Measurements from ENCODE around the gene TRIM7. TPM values are rescaled to one million over a fixed set of nuclear protein-coding genes. Genes with fewer than 3 reads are reported as not detected.

The TRIM7 gene
- total and polyA plus RNA-seq, 2 of the 4 experiments (the other 2 are of a cell fraction) = 0.54 to 1.0 TPM

DNA sequence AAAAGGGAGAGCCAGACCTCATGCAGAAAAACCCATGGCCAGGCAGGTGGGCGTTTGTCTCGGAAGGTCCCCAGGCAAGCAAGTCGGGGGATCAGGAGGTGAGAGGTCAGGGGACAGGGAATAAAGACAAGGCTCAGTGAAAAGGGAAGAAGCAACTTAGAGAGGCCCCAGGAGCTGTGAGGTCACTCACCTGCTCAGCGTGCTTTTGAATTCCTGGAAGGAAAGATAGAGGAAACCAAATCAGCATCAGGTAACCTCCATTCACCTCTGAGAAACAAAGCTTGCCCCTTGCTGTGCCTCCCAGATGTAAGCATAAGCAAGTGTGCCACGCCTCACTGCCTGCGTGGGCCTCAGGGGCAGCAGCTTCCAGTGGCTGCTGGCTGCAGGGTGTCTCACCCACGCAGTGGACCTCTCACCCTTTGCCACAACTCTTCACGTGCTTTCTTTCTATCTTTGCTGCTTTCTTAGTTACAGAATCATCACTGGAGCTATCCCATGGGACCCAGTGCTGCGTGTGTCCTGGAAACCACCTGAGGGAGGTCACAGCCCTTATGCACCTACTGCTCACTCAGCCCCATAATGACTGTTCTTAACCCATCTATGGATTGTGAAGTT is 6.0 kb downstream of the TRIM7 start:
- Histone ChIP-seq H2BK120ac (ENCODE audit: low read depth, low read length) (no peak overlapping the region), H4K8ac (ENCODE audit: low read depth in 2 of 2, low read length in 2 of 2) (no peak overlapping the region), H3K4me3 (ENCODE audit: insufficient read depth, low read depth, low read length) (no peak overlapping the region), H2AK5ac (ENCODE audit: low read depth, low read length) (no peak overlapping the region), H3K4me1 (ENCODE audit: control insufficient read depth, insufficient read depth, low read length) (no peaks in the 10 kb centered on the region), H3K9me3 (ENCODE audit: control insufficient read depth, insufficient read depth, low read length) (no peaks in the 10 kb centered on the region), H3K9ac (ENCODE audit: low read depth, low read length) (no peak overlapping the region), H3K18ac (ENCODE audit: low read depth, low read length) (no peak overlapping the region), H3K9me1 (ENCODE audit: insufficient read depth, low read length) (no peaks in the 10 kb centered on the region), H2BK20ac (ENCODE audit: low read depth, low read length) (no peak overlapping the region), H3K4ac (ENCODE audit: low read depth, low read length) (no peak overlapping the region), H3K4me2 (ENCODE audit: low read depth, low read length) (no peak overlapping the region), H2AFZ (replicated peaks; ENCODE audit: low read length, poor library complexity) (no peak overlapping the region), H2BK5ac (ENCODE audit: low read depth, low read length, poor library complexity, severe bottlenecking) (no peak overlapping the region), H4K91ac (ENCODE audit: insufficient read depth, low read depth, low read length) (no peak overlapping the region), H3K79me1 (ENCODE audit: low read depth in 1 of 2, low read length in 2 of 2) (no peaks in the 10 kb centered on the region), H2AK9ac (replicated peaks; ENCODE audit: low read depth, low read length, poor library complexity) (no peak overlapping the region), H3K23ac (ENCODE audit: low read depth, low read length) (no peak overlapping the region), H3K56ac (ENCODE audit: extremely low read depth, insufficient read depth, low read length) (no peak overlapping the region), H3K27me3 (ENCODE audit: control insufficient read depth, insufficient read depth, low read length) (no peaks in the 10 kb centered on the region; the same call in 1 of the 2 replicates), H3K14ac (replicated peaks; ENCODE audit: low read depth, low read length) (no peak overlapping the region), H4K5ac (ENCODE audit: low read depth, low read length) (no peak overlapping the region), H2BK15ac (ENCODE audit: low read depth, low read length) (no peak overlapping the region), H4K20me1 (ENCODE audit: insufficient read depth, low read length) (no peaks in the 10 kb centered on the region), H3K36me3 (ENCODE audit: control insufficient read depth, insufficient read depth, low read length) (no peaks in the 10 kb centered on the region), H3K27ac (ENCODE audit: insufficient read depth, low read length) (no peak overlapping the region)
- BruUV-seq (replicated peaks) = no TSS peak
- TF ChIP-seq, protein P1, sequence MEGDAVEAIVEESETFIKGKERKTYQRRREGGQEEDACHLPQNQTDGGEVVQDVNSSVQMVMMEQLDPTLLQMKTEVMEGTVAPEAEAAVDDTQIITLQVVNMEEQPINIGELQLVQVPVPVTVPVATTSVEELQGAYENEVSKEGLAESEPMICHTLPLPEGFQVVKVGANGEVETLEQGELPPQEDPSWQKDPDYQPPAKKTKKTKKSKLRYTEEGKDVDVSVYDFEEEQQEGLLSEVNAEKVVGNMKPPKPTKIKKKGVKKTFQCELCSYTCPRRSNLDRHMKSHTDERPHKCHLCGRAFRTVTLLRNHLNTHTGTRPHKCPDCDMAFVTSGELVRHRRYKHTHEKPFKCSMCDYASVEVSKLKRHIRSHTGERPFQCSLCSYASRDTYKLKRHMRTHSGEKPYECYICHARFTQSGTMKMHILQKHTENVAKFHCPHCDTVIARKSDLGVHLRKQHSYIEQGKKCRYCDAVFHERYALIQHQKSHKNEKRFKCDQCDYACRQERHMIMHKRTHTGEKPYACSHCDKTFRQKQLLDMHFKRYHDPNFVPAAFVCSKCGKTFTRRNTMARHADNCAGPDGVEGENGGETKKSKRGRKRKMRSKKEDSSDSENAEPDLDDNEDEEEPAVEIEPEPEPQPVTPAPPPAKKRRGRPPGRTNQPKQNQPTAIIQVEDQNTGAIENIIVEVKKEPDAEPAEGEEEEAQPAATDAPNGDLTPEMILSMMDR (conservative IDR thresholded peaks at IDR 0.05; ENCODE audit: low read depth, low read length) = no peak
- no peak for TF ChIP-seq BHLHE40 (IDR thresholded peaks at IDR 0.05; ENCODE audit: low read depth, low read length)
- TF ChIP-seq, protein P2, sequence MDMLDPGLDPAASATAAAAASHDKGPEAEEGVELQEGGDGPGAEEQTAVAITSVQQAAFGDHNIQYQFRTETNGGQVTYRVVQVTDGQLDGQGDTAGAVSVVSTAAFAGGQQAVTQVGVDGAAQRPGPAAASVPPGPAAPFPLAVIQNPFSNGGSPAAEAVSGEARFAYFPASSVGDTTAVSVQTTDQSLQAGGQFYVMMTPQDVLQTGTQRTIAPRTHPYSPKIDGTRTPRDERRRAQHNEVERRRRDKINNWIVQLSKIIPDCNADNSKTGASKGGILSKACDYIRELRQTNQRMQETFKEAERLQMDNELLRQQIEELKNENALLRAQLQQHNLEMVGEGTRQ (IDR thresholded peaks at IDR 0.05; ENCODE audit: low read depth, low read length) = no peak
- TF ChIP-seq CEBPB (IDR thresholded peaks at IDR 0.05; ENCODE audit: low read depth, low read length) = no peak
- no peak for TF ChIP-seq NFE2L2 (IDR thresholded peaks at IDR 0.05; ENCODE audit: low read depth, low read length)
- TF ChIP-seq FOS (IDR thresholded peaks at IDR 0.05; ENCODE audit: low read depth, low read length) = no peak
- TF ChIP-seq CHD1 (IDR thresholded peaks at IDR 0.05; ENCODE audit: low read depth, low read length) = no peak
- no peak for TF ChIP-seq MAZ (IDR thresholded peaks at IDR 0.05; ENCODE audit: borderline replicate concordance, low read depth, low read length)
- POLR2A ChIA-PET (ENCODE audit: unreplicated experiment) = no interaction called here
- in situ Hi-C loops (cut with MboI; ENCODE audit: low sequenced_read_pairs) = no loop called here
- CTCF ChIA-PET = interaction anchor here (1.0 kb wide), 1 partner anchor 14 kb away, joined by 4 read pairs; no protein-coding TSS in a partner anchor
- ATAC-seq (ENCODE audit: low read depth) (no peak), DNase-seq (no peak)
- WGBS, 2 experiments (ENCODE audit: extremely low coverage in 2 of 2, insufficient read length in 1 of 2) = 16% methylated on average over 4 of the region's 9 CpGs; no CpG with 5 or more reads in 1 of the 2 experiments
- intact Hi-C loops (cut with micrococcal nuclease) = no loop called here
- dilution Hi-C loops (cut with HindIII; ENCODE audit: low sequenced_read_pairs, unreplicated experiment) = no loop called here

Measured in IMR-90 (cell line).